K562 (cell line): Measurements from ENCODE around the gene SLC48A1. TPM values are rescaled to one million over a fixed set of nuclear protein-coding genes. Genes with fewer than 3 reads are reported as not detected.

ENCODE experiments used
- ATAC-seq: fragments of 200-7000 bp; cut with Tn5 transposase; 3 replicates; pipeline ENCODE4 v1.9.1; 2020; ENCODE audit warnings: moderate library complexity
- BruUV-seq: library from RNA; stranded (reverse); fragments of 400-500 nt; replicated peaks from 2 replicates; lab custom pipeline; 2021; lab: Mats Ljungman, UMichigan
- CTCF ChIA-PET: fragments of 300-600 bp; formaldehyde crosslinking; extraction: SDS; loops from one replicate; lab custom pipeline; 2021; ENCODE audit warnings: low intra/inter-chr PET ratio; lab: Yijun Ruan, JAX
- POLR2A ChIA-PET: fragments of 300-600, 350-650 bp; sonication (Branson Sonifier 250); formaldehyde crosslinking; extraction: SDS; loops from one replicate; lab custom pipeline; 2021; ENCODE audit warnings: antibody characterized with exemption, inconsistent platforms; lab: Yijun Ruan, JAX
- DNase-seq, 4 experiments: peaks; one replicate each; pipeline versions ENCODE4 v3.0.0 to v3.0.0-alpha.2; 2011 to 2018; ENCODE audit warnings: low spot score in 3 of 4, mixed read lengths in 3 of 4; ENCODE audit errors: extremely low read depth in 1 of 4
- FAIRE-seq: peaks from 2 replicates; lab custom pipeline; 2011; peaks lifted over from hg19 to GRCh38; lab: Jason Lieb, UNC
- H2AFZ ChIP-seq: 2 replicates; pipeline ENCODE4 v1.6.0; 2011; ENCODE audit warnings: low read depth, low read length, control low read depth, inconsistent platforms
- H3K27ac ChIP-seq: fragments of 200-600 bp; 3 replicates; pipeline ENCODE4 v1.8.0; 2011; ENCODE audit warnings: low read depth, mild to moderate bottlenecking, control low read depth, inconsistent platforms, low read length, moderate library complexity, mixed read lengths; ENCODE audit errors: extremely low read depth
- H3K27me3 ChIP-seq, 2 experiments: fragments of 300-600 bp in 1 of 2; 2 replicates in 1 of 2; 3 replicates in 1 of 2; pipeline versions ENCODE4 v1.6.0 to v1.8.0; 2011; ENCODE audit warnings: inconsistent platforms in 2 of 2, low read length in 2 of 2, mild to moderate bottlenecking in 1 of 2, mixed read lengths in 1 of 2, moderate library complexity in 1 of 2; ENCODE audit not compliant: control insufficient read depth in 2 of 2, insufficient read depth in 2 of 2
- H3K36me3 ChIP-seq: fragments of 300-600 bp; 3 replicates; pipeline ENCODE4 v1.8.0; 2011; ENCODE audit warnings: mild to moderate bottlenecking, low read length, inconsistent platforms; ENCODE audit not compliant: control insufficient read depth, insufficient read depth
- H3K4me1 ChIP-seq, 2 experiments: fragments of 200-600 bp in 1 of 2; replicated peaks in 1 of 2; 2 replicates in 1 of 2; 3 replicates in 1 of 2; pipeline versions ENCODE4 v1.5.1 to v1.8.0; 2011; ENCODE audit warnings: inconsistent platforms in 2 of 2, low read length in 2 of 2, mild to moderate bottlenecking in 1 of 2, mixed read lengths in 1 of 2, moderate library complexity in 1 of 2; ENCODE audit not compliant: control insufficient read depth in 2 of 2, insufficient read depth in 2 of 2
- H3K4me2 ChIP-seq: 2 replicates; pipeline ENCODE4 v1.6.1; 2011; ENCODE audit warnings: low read length, control low read depth, inconsistent platforms, mixed read lengths; ENCODE audit not compliant: insufficient read depth
- H3K4me3 ChIP-seq: fragments of 200-600 bp; sonication (generic), shearing (Covaris generic); 2 replicates; pipeline ENCODE4 v1.5.1; 2016; ENCODE audit warnings: control low read depth, inconsistent platforms
- H3K79me2 ChIP-seq: fragments of 200-600 bp; 3 replicates; pipeline ENCODE4 v1.8.0; 2011; ENCODE audit warnings: low read length, inconsistent platforms; ENCODE audit not compliant: control insufficient read depth, insufficient read depth
- H3K9ac ChIP-seq, 2 experiments: 2 replicates each; pipeline versions ENCODE4 v1.6.0 to v1.6.1; 2011; ENCODE audit warnings: low read depth in 2 of 2, low read length in 2 of 2, control low read depth in 1 of 2, inconsistent platforms in 1 of 2, mild to moderate bottlenecking in 1 of 2, mixed read lengths in 1 of 2; ENCODE audit not compliant: insufficient read depth in 1 of 2
- H3K9me1 ChIP-seq: one replicate; pipeline ENCODE4 v1.6.0; 2011; ENCODE audit warnings: inconsistent platforms, mild to moderate bottlenecking, low read length, moderate library complexity; ENCODE audit not compliant: control insufficient read depth, insufficient read depth
- H3K9me3 ChIP-seq: replicated peaks from 2 replicates; pipeline ENCODE4 v1.5.1; 2011; ENCODE audit warnings: low read depth, low read length, inconsistent platforms; ENCODE audit not compliant: control insufficient read depth, insufficient read depth
- H4K20me1 ChIP-seq: replicated peaks from 2 replicates; pipeline ENCODE4 v1.6.1; 2011; ENCODE audit warnings: low read length, inconsistent platforms, mixed read lengths; ENCODE audit not compliant: control insufficient read depth, insufficient read depth
- BACH1 ChIP-seq: fragments of 200-800 bp; sonication (Bioruptor generic); IDR thresholded peaks from 2 replicates; pipeline ENCODE4 v1.6.1; 2016; ENCODE audit warnings: missing genetic modification characterization, missing compliant biosample characterization
- CEBPB ChIP-seq: fragments of 450-650 bp; IDR thresholded peaks from 2 replicates; pipeline ENCODE4 v1.6.1; 2016; ENCODE audit warnings: missing genetic modification characterization, missing compliant biosample characterization
- CEBPG ChIP-seq, 3 experiments: fragments of 200-800 bp in 1 of 3; sonication (Bioruptor generic) in 1 of 3; sonication (generic) in 1 of 3; formaldehyde crosslinking in 1 of 3; IDR thresholded peaks in 2 of 3; conservative IDR thresholded peaks in 1 of 3; 2 replicates each; pipeline versions ENCODE4 v1.6.1 to v1.8.0; 2016 to 2022; ENCODE audit warnings: missing compliant biosample characterization in 2 of 3, missing genetic modification characterization in 2 of 3, mild to moderate bottlenecking in 1 of 3, missing genetic modification reagents in 1 of 3
- HMGN3 ChIP-seq: IDR thresholded peaks from 2 replicates; pipeline ENCODE4 v1.6.1; 2011; ENCODE audit warnings: borderline replicate concordance, low read depth, mild to moderate bottlenecking, mixed read lengths, low read length; ENCODE audit not compliant: insufficient read length; ENCODE audit errors: extremely low read depth
- SMAD4 ChIP-seq: fragments of 250-450 bp; sonication (Bioruptor Pico); conservative IDR thresholded peaks from 2 replicates; pipeline ENCODE4 v1.8.0; 2021; ENCODE audit warnings: inconsistent platforms, mild to moderate bottlenecking, moderate library complexity
- TRIM24 ChIP-seq, 2 experiments: fragments of 450-650 bp; IDR thresholded peaks; 2 replicates each; pipeline ENCODE4 v1.6.1; 2016
- YY1 ChIP-seq, 3 experiments: IDR thresholded peaks; 2 replicates each; pipeline ENCODE4 v1.6.1; 2011; ENCODE audit warnings: low read length in 2 of 3, mild to moderate bottlenecking in 2 of 3, moderate library complexity in 2 of 3, borderline replicate concordance in 1 of 3, control low read depth in 1 of 3, low read depth in 1 of 3; ENCODE audit not compliant: insufficient read depth in 3 of 3, insufficient replicate concordance in 2 of 3, control insufficient read depth in 1 of 3, insufficient read length in 1 of 3; ENCODE audit errors: extremely low read depth in 1 of 3
- ZNF311 ChIP-seq: fragments of 250-450 bp; sonication (Bioruptor Pico); IDR thresholded peaks from 2 replicates; pipeline ENCODE4 v1.4.0; 2020; ENCODE audit warnings: mild to moderate bottlenecking, moderate library complexity
- WGBS: fragments of 100-300 bp; shearing (Covaris generic); methylation state at CpG from one replicate; pipeline ENCODE4 v1.1.6; 2016; ENCODE audit warnings: low coverage, mixed read lengths; ENCODE audit not compliant: insufficient coverage; ENCODE audit errors: missing lambda C conversion rate; 5-methylcytosine and 5-hydroxymethylcytosine counted together
- in situ Hi-C: fragments of 300-500 bp; cut with MboI; formaldehyde crosslinking; loops from 4 replicates; pipeline ENCODE4 v1.15.0; 2018; ENCODE audit warnings: inconsistent platforms, mixed read lengths
- intact Hi-C: fragments of 100-400 bp; cut with micrococcal nuclease; formaldehyde crosslinking; loops from 2 replicates; pipeline ENCODE4 v1.14.2; 2022
- polyA plus RNA-seq, 8 experiments: library from polyadenylated mRNA; depleted of rRNA in 4 of 8; stranded (reverse) in 5 of 8; unstranded in 3 of 8; fragments of >200 nt; fragmentation: Nextera tagmentation in 2 of 8; fragmentation: Illumina TruSeq in 1 of 8; extraction: Ambion mirVana in 2 of 8; extraction: Trizol in 1 of 8; gene quantifications; 2 replicates each; pipeline versions ENCODE4 v1.2.1 to v1.2.3, GENCODE V29; 2011 to 2014; ENCODE audit warnings: inconsistent platforms in 1 of 8, missing spikeins in 1 of 8
- total RNA-seq, 7 experiments: library from RNA; depleted of rRNA in 6 of 7; stranded (reverse); fragments of >200 nt in 6 of 7; fragmentation: Illumina TruSeq in 2 of 7; extraction: Trizol in 2 of 7; gene quantifications; 2 replicates each; pipeline versions ENCODE4 v1.2.1 to v1.2.3, GENCODE V29; 2011 to 2021; ENCODE audit warnings: low replicate concordance in 1 of 7
- TF ChIP-seq, protein P1 (sequence below): fragments of 450-650 bp; IDR thresholded peaks from 2 replicates; pipeline ENCODE4 v1.6.1; 2016; ENCODE audit warnings: missing biosample characterization, missing genetic modification characterization
- TF ChIP-seq, protein P2 (sequence below): fragments of 250-450 bp; sonication (Bioruptor Pico); IDR thresholded peaks from 2 replicates; pipeline ENCODE4 v1.4.0; 2020

Gene SLC48A1
- total and polyA plus RNA-seq, 9 of the 15 experiments (the other 6 are each of a cell fraction or from before 2014, with no cell fraction given): 10.7 to 37.5 (median 18.7) TPM

DNA sequence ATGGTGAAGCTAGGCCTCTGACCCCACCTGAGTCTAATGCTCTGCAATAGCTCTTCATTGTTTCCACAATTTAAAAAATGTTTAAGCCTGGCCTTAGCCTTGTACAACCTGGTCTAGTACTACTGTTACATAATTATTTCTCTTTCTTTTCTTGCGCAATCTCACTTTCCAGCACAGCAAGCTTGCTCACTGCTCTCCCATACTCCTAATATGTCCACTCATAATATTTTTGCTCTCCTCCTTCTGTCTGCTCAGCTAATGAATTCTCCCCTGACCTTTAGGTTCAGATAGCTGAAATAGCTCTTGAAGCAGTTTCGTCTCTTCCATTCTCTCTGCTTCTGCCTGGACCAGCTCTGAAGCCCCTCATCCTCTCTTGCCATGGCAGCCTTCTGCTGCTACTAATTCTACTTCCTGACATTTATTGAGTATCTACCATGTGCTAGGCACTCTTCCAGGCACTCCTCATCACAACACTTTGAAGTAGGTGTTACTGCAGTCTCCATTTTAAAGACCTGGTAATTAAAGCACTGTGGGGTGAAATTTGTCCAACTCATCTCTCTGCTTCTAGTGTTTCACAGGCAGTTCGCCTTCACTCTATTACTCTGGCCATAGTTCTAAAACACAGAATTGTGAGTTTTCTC lies 2.8 kb upstream of the SLC48A1 start:
- ChIA-PET POLR2A (interaction anchor here (0.6 to 1.9 kb wide), 6 partner anchors 9 to 39 kb away, joined by 3 to 5 read pairs (median 4); no protein-coding TSS in a partner anchor), CTCF (interaction anchor here (1.1 kb wide), 1 partner anchor 67 kb away, joined by 4 read pairs; no protein-coding TSS in a partner anchor)
- Histone ChIP-seq H3K9me3 (no peaks in the 10 kb centered on the region), H3K9me1 (no peaks in the 10 kb centered on the region), H3K9ac (no peak overlapping the region; a peak in 1 of 4 replicates), H3K4me2 (no peak overlapping the region), H3K4me1 (peaks cover 29 to 43% of the 10 kb centered on the region in 2 experiments), H3K27me3 (no peaks in the 10 kb centered on the region), H4K20me1 (no peaks in the 10 kb centered on the region), H2AFZ (peak overlapping the region; percentile 47), H3K36me3 (no peaks in the 10 kb centered on the region), H3K79me2 (peaks cover 22% of the 10 kb centered on the region), H3K4me3 (no peak overlapping the region), H3K27ac (no peak overlapping the region)
- in situ Hi-C loops: loop anchor here (10.0 kb wide), 1 partner anchor 55 kb away; no protein-coding TSS in a partner anchor
- DNase-seq (no peak), FAIRE-seq (no peak), ATAC-seq (no peak)
- intact Hi-C loops: no loop called here
- BruUV-seq: no TSS peak
- WGBS: 70% methylated on average over 3 of the region's 3 CpGs
- TF ChIP-seq CEBPB (tag): peak; percentile 100
- TF ChIP-seq TRIM24 (IDR thresholded peaks at IDR 0.05): peak; percentile 31 to 38; a peak in 2 of 4 replicates
- peak; percentile 45; the same call in 1 of the 2 replicates for TF ChIP-seq BACH1 (tag)
- 0 out of 2 replicates have a peak, but pooled peaks have one; percentile 12 for TF ChIP-seq SMAD4 (CRISPR knock-in tag)
- peak; percentile 92 for TF ChIP-seq CEBPG (CRISPR knock-in tag; IDR thresholded peaks at IDR 0.05)
- peak; percentile 95 to 100 for TF ChIP-seq CEBPG (tag; conservative IDR thresholded peaks at IDR 0.05 in 1 of 2, IDR thresholded peaks at IDR 0.05 in 1 of 2)
- TF ChIP-seq ZNF311: no peak
- TF ChIP-seq HMGN3: no peak
- TF ChIP-seq, protein P1, sequence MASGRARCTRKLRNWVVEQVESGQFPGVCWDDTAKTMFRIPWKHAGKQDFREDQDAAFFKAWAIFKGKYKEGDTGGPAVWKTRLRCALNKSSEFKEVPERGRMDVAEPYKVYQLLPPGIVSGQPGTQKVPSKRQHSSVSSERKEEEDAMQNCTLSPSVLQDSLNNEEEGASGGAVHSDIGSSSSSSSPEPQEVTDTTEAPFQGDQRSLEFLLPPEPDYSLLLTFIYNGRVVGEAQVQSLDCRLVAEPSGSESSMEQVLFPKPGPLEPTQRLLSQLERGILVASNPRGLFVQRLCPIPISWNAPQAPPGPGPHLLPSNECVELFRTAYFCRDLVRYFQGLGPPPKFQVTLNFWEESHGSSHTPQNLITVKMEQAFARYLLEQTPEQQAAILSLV (tag): peak; percentile 92
- no peak for TF ChIP-seq YY1 (IDR thresholded peaks at IDR 0.05; ENCODE audit: borderline replicate concordance in 1 of 3, control insufficient read depth in 1 of 3, extremely low read depth in 1 of 3, insufficient read depth in 3 of 3, insufficient read length in 1 of 3, insufficient replicate concordance in 2 of 3, low read depth in 1 of 3, low read length in 2 of 3)
- TF ChIP-seq, protein P2, sequence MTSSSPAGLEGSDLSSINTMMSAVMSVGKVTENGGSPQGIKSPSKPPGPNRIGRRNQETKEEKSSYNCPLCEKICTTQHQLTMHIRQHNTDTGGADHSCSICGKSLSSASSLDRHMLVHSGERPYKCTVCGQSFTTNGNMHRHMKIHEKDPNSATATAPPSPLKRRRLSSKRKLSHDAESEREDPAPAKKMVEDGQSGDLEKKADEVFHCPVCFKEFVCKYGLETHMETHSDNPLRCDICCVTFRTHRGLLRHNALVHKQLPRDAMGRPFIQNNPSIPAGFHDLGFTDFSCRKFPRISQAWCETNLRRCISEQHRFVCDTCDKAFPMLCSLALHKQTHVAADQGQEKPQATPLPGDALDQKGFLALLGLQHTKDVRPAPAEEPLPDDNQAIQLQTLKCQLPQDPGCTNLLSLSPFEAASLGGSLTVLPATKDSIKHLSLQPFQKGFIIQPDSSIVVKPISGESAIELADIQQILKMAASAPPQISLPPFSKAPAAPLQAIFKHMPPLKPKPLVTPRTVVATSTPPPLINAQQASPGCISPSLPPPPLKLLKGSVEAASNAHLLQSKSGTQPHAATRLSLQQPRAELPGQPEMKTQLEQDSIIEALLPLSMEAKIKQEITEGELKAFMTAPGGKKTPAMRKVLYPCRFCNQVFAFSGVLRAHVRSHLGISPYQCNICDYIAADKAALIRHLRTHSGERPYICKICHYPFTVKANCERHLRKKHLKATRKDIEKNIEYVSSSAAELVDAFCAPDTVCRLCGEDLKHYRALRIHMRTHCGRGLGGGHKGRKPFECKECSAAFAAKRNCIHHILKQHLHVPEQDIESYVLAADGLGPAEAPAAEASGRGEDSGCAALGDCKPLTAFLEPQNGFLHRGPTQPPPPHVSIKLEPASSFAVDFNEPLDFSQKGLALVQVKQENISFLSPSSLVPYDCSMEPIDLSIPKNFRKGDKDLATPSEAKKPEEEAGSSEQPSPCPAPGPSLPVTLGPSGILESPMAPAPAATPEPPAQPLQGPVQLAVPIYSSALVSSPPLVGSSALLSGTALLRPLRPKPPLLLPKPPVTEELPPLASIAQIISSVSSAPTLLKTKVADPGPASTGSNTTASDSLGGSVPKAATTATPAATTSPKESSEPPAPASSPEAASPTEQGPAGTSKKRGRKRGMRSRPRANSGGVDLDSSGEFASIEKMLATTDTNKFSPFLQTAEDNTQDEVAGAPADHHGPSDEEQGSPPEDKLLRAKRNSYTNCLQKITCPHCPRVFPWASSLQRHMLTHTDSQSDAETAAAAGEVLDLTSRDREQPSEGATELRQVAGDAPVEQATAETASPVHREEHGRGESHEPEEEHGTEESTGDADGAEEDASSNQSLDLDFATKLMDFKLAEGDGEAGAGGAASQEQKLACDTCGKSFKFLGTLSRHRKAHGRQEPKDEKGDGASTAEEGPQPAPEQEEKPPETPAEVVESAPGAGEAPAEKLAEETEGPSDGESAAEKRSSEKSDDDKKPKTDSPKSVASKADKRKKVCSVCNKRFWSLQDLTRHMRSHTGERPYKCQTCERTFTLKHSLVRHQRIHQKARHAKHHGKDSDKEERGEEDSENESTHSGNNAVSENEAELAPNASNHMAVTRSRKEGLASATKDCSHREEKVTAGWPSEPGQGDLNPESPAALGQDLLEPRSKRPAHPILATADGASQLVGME (CRISPR knock-in tag): no peak
